H1 (cell line): ENCODE measurements around the gene ZNF367. TPM values are rescaled to one million over a fixed set of nuclear protein-coding genes. Genes with fewer than 3 reads are reported as not detected.

Experiments used
- ASH2L ChIP-seq: fragments of 200-600, 300-600 bp; sonication (generic); IDR thresholded peaks from one replicate; pipeline ENCODE4 v1.7.1; 2017; ENCODE audit warnings: low read length
- BACH1 ChIP-seq: IDR thresholded peaks from 2 replicates; pipeline ENCODE4 v1.6.1; 2012; ENCODE audit warnings: low read length, improper control_type of control experiment
- CTCF ChIP-seq, 3 experiments: IDR thresholded peaks; 1 replicate in 2 of 3; 2 replicates in 1 of 3; pipeline versions ENCODE4 v1.5.1 to v1.6.1; 2011; ENCODE audit warnings: low read length in 3 of 3, mild to moderate bottlenecking in 3 of 3, inconsistent platforms in 2 of 3, low read depth in 1 of 3, moderate library complexity in 1 of 3; ENCODE audit not compliant: insufficient read depth in 1 of 3; ENCODE audit errors: control extremely low read depth in 1 of 3
- FOSL1 ChIP-seq: IDR thresholded peaks from 2 replicates; pipeline ENCODE4 v1.6.1; 2011; ENCODE audit warnings: mild to moderate bottlenecking, low read depth, low read length, moderate library complexity; ENCODE audit not compliant: insufficient read depth
- NANOG ChIP-seq: IDR thresholded peaks from 2 replicates; pipeline ENCODE4 v1.6.1; 2011; ENCODE audit warnings: low read length, low read depth, mild to moderate bottlenecking, inconsistent platforms; ENCODE audit not compliant: insufficient read depth, poor library complexity, severe bottlenecking
- NRF1 ChIP-seq: IDR thresholded peaks from 2 replicates; pipeline ENCODE4 v1.6.1; 2011; ENCODE audit warnings: mild to moderate bottlenecking, low read depth, low read length, improper control_type of control experiment
- RAD21 ChIP-seq, 2 experiments: IDR thresholded peaks in 1 of 2; conservative IDR thresholded peaks in 1 of 2; 2 replicates each; pipeline ENCODE4 v1.6.1; 2011; ENCODE audit warnings: low read depth in 2 of 2, low read length in 2 of 2, improper control_type of control experiment in 1 of 2, inconsistent platforms in 1 of 2, mild to moderate bottlenecking in 1 of 2, moderate library complexity in 1 of 2
- SUZ12 ChIP-seq: fragments of 200-600 bp; sonication (generic); IDR thresholded peaks from 2 replicates; pipeline ENCODE4 v1.6.1; 2012; ENCODE audit warnings: mild to moderate bottlenecking, inconsistent platforms, low read length, moderate library complexity, mixed read lengths
- TAF7 ChIP-seq: optimal IDR thresholded peaks from 2 replicates; pipeline ENCODE3; 2011; ENCODE audit warnings: low read depth, mild to moderate bottlenecking, inconsistent platforms, low read length, moderate library complexity, borderline replicate concordance
- TCF12 ChIP-seq: IDR thresholded peaks from 2 replicates; pipeline ENCODE4 v1.6.1; 2011; ENCODE audit warnings: low read depth, mild to moderate bottlenecking, low read length
- TEAD4 ChIP-seq: IDR thresholded peaks from 2 replicates; pipeline ENCODE4 v1.6.1; 2012; ENCODE audit warnings: low read depth, low read length, inconsistent platforms, mixed read lengths
- polyA plus RNA-seq, 7 experiments: library from polyadenylated mRNA; depleted of rRNA in 3 of 7; stranded (reverse) in 5 of 7; unstranded in 2 of 7; fragments of >200 nt in 5 of 7; fragments of 200-250 nt in 2 of 7; gene quantifications; 1 replicate in 5 of 7; 2 replicates in 1 of 7; 4 replicates in 1 of 7; pipeline versions ENCODE4 v1.2.1 to v1.2.3, GENCODE V29; 2011 to 2013; ENCODE audit warnings: missing spikeins in 2 of 7, mixed read lengths in 2 of 7
- total RNA-seq: library from RNA; stranded (reverse); fragmentation: NEBNext Ultra II Directional; extraction: Animal tissue kit (Norgen Biotek cat#: 25700); gene quantifications from 2 replicates; pipeline ENCODE4 v1.2.1, GENCODE V29; 2021

ZNF367 gene
- total and polyA plus RNA-seq, 2 of the 8 experiments (the other 6 are each of a cell fraction or from before 2014, with no cell fraction given), result 2.2 to 8.2 TPM

DNA sequence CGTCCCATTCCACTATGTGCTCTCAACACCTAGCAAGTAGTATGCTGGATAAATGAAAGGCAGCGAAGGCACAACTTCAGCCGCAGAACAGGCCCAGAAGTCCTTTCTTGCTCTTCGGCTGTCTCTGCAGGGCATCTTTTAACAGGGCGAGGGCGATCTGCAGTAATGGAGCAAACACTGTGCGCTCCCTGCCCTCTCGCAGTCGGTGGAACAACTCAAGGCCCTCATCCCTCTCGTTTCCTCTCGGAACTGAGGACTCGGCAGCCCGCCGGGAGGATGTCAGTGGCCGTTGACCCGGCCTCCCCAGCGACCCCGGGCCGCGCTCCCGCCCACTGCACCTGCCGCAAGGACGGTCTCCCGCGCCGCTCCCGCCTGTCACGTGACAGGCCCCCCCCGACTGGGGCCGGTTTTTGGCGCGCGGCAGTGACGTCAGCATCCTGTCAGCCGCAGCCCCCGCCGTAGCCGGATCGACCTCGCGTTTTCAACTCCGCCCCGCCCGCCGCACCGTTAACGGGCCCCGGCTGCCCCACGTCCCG, 1.1 kb downstream of the ZNF367 start (continued):
- TF ChIP-seq CTCF (IDR thresholded peaks at IDR 0.05; ENCODE audit: control extremely low read depth in 1 of 3, insufficient read depth in 1 of 3, low read depth in 1 of 3, low read length in 3 of 3) (no peak), ASH2L (peak; percentile 61), RAD21 (IDR thresholded peaks at IDR 0.05 in 1 of 2, conservative IDR thresholded peaks at IDR 0.05 in 1 of 2; ENCODE audit: low read depth in 2 of 2, low read length in 2 of 2) (no peak), TCF12 (0 out of 2 replicates have a peak, but pooled peaks have one; percentile 37), FOSL1 (no peak), TEAD4 (no peak), BACH1 (no peak), NRF1 (0 out of 2 replicates have a peak, but pooled peaks have one; percentile 16), NANOG (no peak), TAF7 (no peak), SUZ12 (no peak)
